Activated naive CD8-positive, alpha-beta T cell treated with anti-CD3 and anti-CD28 coated beads for 36 hours (primary cell): ENCODE measurements around the gene PTBP3. TPM values are rescaled to one million over a fixed set of nuclear protein-coding genes. Genes with fewer than 3 reads are reported as not detected.
"Not testable (repeated sequence)": the region's sequence is repeated elsewhere in the genome, so short reads cannot be mapped to it uniquely, and the experiment has no call there.

Experiments
- DNase-seq: peaks from one replicate; pipeline ENCODE4 v3.0.0; 2021
- H3K27ac Mint-ChIP-seq: one replicate; pipeline ENCODE4 v1.8.0; 2022; ENCODE audit warnings: mild to moderate bottlenecking, moderate library complexity, mixed read lengths
- H3K27me3 Mint-ChIP-seq: one replicate; pipeline ENCODE4 v1.8.0; 2022; ENCODE audit warnings: mild to moderate bottlenecking, mixed read lengths
- H3K36me3 Mint-ChIP-seq: one replicate; pipeline ENCODE4 v1.8.0; 2021; ENCODE audit warnings: mild to moderate bottlenecking, mixed read lengths
- H3K4me1 Mint-ChIP-seq: one replicate; pipeline ENCODE4 v1.8.0; 2021; ENCODE audit warnings: mixed read lengths
- H3K4me3 Mint-ChIP-seq: one replicate; pipeline ENCODE4 v1.8.0; 2022; ENCODE audit warnings: mild to moderate bottlenecking, moderate library complexity, mixed read lengths
- H3K9me3 Mint-ChIP-seq: one replicate; pipeline ENCODE4 v1.8.0; 2022; ENCODE audit warnings: mixed read lengths
- total RNA-seq, 2 experiments: library from RNA; stranded (reverse); gene quantifications; one replicate each; pipeline ENCODE4 v1.2.3, GENCODE V29; 2021

PTBP3 gene
- total RNA-seq, 2 experiments from 2014 or later = 116 to 118 TPM

DNA sequence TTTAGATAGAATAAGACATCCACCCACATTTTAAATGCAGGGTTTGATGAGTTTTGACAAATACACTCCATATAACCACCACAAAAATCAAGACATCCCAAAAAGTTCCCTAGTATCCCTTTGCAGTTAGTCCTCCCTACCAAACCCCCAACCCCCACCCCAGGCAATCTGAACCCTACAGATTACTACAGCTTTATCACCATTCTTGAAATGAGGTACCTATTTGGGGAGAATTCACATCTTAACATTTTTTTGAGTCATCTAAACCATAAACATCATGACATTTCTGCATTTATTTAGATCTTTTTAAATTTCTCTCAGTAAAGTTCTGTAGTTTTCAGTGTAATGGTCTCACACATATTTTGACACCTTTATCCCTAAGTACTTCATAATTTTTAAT lies 53.9 kb downstream of the PTBP3 start:
- Mint-ChIP-seq H3K36me3 (peaks cover 40% of the 10 kb centered on the region), H3K27ac (no peak overlapping the region), H3K9me3 (peaks cover 15% of the 10 kb centered on the region), H3K4me1 (peaks cover 47% of the 10 kb centered on the region), H3K27me3 (no peaks in the 10 kb centered on the region), H3K4me3 (no peak overlapping the region)
- DNase-seq = no peak

DNA sequence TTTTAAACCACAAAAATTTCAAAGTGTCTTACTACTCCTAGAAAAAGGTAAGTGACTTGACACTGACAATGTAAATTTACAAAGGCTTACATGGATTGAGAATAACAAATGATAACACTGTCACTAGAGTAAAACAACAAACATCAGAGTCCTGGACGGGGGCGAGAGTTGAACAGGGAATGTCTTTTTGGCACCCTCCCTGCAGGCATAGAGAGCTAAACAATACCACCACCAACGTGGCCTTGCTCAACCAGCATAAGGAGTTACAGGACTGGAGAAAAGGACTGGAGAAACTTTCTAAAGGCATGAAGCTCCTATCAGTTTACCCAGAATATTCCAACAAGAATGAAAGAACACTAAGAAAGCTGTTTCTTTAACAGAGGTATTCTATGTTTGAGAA lies 55.3 kb downstream of the PTBP3 start:
- no peak overlapping the region for H3K27ac Mint-ChIP-seq
- no peak for DNase-seq
- H3K4me3 Mint-ChIP-seq = no peak overlapping the region
- no peaks in the 10 kb centered on the region for H3K27me3 Mint-ChIP-seq
- H3K36me3 Mint-ChIP-seq = peaks cover 28% of the 10 kb centered on the region
- peaks cover 6% of the 10 kb centered on the region for H3K9me3 Mint-ChIP-seq
- H3K4me1 Mint-ChIP-seq = peaks cover 49% of the 10 kb centered on the region

- H3K4me3 Mint-ChIP-seq = no peak overlapping the region
- DNase-seq = no peak
- H3K27me3 Mint-ChIP-seq = no peaks in the 10 kb centered on the region
- H3K27ac Mint-ChIP-seq = no peak overlapping the region
- peaks cover 27% of the 10 kb centered on the region for H3K36me3 Mint-ChIP-seq
- peaks cover 44% of the 10 kb centered on the region for H3K4me1 Mint-ChIP-seq
- H3K9me3 Mint-ChIP-seq = no peaks in the 10 kb centered on the region
These were observed 58.8 kb downstream of the PTBP3 start for GRCh38 chr9:112274600-112274999.

DNA sequence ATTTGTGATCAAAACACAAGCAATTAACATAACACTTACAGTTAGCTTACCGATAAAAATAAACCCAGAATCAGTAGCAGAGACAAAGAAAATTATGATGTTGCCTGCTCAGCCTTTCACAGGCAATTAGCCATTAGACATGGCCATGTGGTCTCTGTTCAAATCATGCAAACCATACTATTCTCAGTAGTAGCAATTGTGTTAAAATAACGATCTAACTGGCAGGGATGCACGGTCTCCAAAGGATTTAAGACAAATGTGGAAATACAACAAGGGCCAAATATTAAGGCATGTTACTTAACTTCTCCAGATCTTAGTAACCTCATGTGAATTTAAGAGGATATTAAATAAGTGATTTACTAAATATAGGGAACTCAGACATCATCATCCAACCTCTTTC lies 59.5 kb downstream of the PTBP3 start:
- Mint-ChIP-seq H3K9me3 (no peaks in the 10 kb centered on the region), H3K36me3 (peaks cover 27% of the 10 kb centered on the region), H3K4me3 (no peak overlapping the region), H3K4me1 (peaks cover 40% of the 10 kb centered on the region), H3K27me3 (no peaks in the 10 kb centered on the region), H3K27ac (no peak overlapping the region)
- DNase-seq = no peak

DNA sequence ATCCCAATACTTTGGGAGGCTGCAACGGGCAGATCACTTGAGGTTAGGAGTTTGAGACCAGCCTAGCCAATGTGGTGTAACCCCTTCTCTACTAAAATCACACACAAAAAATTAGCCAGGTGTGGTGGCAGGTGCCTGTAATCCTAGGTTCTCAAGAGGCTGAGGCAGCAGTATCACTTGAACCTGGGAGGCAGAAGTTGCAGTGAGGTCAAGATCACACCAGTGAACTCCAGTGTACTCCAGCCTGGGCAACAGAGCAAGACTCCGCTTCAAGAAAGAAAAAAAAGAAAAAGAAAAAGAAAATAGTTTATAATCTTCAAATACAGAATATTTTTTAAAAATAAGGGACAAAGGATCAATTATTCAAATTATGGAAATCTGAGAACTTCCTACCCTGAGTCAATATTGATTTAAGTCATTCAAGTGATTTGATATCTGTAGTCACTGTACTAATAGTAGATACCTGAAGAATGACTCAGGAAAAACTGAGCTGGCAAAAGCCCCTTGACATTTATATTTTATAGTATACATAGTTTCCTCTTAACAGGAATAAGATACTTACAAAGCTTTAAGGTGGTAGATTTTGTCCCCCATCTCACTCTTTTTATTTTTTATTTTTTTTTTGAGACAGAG lies 61.8 kb downstream of the PTBP3 start:
- peaks cover 24% of the 10 kb centered on the region for H3K4me1 Mint-ChIP-seq
- no peaks in the 10 kb centered on the region for H3K27me3 Mint-ChIP-seq
- no peaks in the 10 kb centered on the region for H3K9me3 Mint-ChIP-seq
- peaks cover 34% of the 10 kb centered on the region for H3K36me3 Mint-ChIP-seq
- DNase-seq = no peak
- no peak overlapping the region for H3K27ac Mint-ChIP-seq
- H3K4me3 Mint-ChIP-seq = no peak overlapping the region

DNA sequence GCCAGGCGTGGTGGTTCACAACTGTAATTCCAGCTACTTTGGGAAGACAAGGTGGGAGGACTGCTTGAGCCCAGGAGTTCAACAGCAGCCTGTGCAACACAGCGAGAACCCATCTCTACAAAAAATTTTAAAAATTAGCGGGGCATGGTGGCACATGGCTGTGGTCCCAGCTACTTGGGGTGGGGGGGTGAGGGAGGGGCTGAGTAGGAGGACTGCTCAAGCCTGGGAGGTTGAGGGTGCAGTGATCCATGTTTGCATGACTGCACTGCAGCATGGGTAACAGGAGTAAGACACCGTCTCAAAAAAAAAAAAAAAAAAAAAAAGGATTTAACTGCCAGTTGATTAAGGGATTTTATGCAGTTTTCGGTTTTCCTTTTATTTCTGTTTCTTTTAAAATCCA lies 65.0 kb downstream of the PTBP3 start:
- Mint-ChIP-seq H3K9me3 (no peaks in the 10 kb centered on the region), H3K27me3 (no peaks in the 10 kb centered on the region), H3K4me1 (peaks cover 17% of the 10 kb centered on the region), H3K36me3 (peaks cover 29% of the 10 kb centered on the region), H3K27ac (no peak overlapping the region), H3K4me3 (no peak overlapping the region)
- DNase-seq = no peak

DNA sequence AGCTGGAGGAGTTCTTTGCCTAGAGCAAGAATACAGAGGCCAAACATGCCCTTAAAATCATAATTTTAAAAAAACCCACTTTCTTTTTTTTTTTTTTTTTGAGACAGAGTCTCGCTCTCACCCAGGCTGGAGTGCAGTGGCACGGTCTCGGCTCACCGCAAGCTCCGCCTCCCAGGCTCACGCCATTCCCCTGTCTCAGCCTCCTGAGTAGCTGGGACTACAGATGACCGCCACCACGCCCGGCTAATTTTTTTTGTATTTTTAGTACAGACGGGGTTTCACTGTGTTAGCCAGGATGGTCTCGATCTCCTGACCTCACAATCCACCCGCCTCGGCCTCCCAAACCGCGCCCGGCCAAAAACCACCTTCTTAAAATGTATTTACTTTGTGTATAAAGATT lies 66.3 kb downstream of the PTBP3 start:
- not testable (repeated sequence) for H3K9me3 Mint-ChIP-seq, H3K27me3 Mint-ChIP-seq, H3K27ac Mint-ChIP-seq

DNA sequence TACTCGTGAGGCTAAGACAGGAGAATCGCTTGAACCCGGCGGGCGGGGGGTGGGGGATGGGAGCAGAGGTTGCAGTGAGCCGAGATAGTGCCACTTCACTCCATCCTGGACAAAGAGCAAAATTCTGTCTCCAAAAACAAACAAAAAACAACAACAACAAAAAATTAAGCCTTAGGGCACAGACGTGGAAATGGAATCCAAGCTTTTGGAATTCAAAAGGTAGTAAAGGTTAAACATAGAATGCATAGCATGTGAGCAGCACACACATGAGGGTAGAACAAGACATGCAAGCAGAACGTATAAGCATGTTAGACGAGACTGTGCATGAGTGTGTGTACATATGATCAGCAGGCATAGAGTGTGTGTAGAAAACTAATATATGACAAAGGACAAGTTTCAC lies 68.0 kb downstream of the PTBP3 start:
- Mint-ChIP-seq H3K36me3 (peaks cover 25% of the 10 kb centered on the region), H3K9me3 (no peaks in the 10 kb centered on the region), H3K27ac (no peak overlapping the region), H3K27me3 (no peaks in the 10 kb centered on the region), H3K4me1 (peaks cover 24% of the 10 kb centered on the region), H3K4me3 (no peak overlapping the region)
- DNase-seq = no peak

More for the DNA sequence above, 66.3 kb downstream of the PTBP3 start:
- H3K36me3 Mint-ChIP-seq = peaks cover 27% of the 10 kb centered on the region
- H3K4me1 Mint-ChIP-seq = peaks cover 16% of the 10 kb centered on the region
- not testable (repeated sequence) for DNase-seq, H3K4me3 Mint-ChIP-seq

DNA sequence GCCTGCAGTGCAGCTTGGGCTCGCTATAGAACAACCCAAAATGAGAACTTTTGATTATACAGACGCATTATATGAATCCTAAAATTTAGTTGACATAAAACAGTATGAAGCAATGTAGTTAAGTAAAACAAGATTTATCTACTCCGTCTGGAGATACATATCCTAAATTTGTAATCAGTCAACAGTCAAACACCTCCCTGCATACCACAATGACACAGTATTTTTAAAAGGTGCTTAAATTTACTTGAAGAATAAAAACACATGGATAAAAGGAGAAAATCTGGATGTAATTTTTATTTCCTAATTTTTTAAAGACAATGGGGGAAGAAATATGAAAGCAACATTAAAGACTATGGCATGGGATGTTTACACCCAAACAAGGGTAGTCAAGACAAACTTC lies 70.8 kb downstream of the PTBP3 start:
- peaks cover 26% of the 10 kb centered on the region for H3K36me3 Mint-ChIP-seq
- no peak overlapping the region for H3K4me3 Mint-ChIP-seq
- H3K9me3 Mint-ChIP-seq = no peaks in the 10 kb centered on the region
- H3K4me1 Mint-ChIP-seq = peaks cover 23% of the 10 kb centered on the region
- no peak overlapping the region for H3K27ac Mint-ChIP-seq
- no peak for DNase-seq
- no peaks in the 10 kb centered on the region for H3K27me3 Mint-ChIP-seq

DNA sequence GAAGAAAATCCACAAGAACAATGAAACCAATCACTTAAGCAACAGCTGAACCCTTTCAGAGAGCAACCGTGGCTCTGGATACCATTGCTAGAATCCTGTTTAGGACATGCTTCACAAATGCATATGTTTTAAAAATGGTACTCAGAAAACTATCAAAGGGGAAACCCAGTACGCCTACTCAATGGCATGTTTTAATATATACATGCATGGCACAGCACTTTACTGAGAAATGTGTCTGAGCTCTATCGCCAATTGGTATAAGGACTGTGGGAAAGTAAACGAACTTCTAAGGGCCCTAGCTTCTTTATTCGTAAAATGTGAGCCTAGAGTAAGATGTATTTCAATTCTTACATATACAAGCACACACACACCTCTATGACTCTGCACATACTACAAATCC lies 72.3 kb downstream of the PTBP3 start:
- H3K4me3 Mint-ChIP-seq = no peak overlapping the region
- peaks cover 23% of the 10 kb centered on the region for H3K4me1 Mint-ChIP-seq
- no peaks in the 10 kb centered on the region for H3K9me3 Mint-ChIP-seq
- H3K27ac Mint-ChIP-seq = no peak overlapping the region
- peaks cover 26% of the 10 kb centered on the region for H3K36me3 Mint-ChIP-seq
- no peak for DNase-seq
- no peaks in the 10 kb centered on the region for H3K27me3 Mint-ChIP-seq

DNA sequence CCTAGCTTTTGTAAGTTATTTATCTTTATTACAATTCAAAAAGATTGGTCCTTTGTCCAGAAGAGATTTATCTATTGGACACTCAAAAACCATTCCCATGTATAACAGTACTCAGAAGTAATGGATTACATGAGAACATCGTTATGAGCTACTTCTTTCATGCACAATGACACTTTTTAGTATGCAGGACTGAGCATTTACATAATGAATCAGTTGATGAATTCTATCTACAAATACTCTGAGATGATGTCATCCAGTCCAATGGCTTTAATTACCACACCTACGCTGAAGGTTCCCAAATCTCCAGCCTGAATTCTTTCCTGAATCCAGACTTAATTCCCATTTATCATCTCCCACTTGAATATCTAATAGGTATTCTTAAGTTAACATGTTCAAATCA lies 75.3 kb downstream of the PTBP3 start:
- Mint-ChIP-seq H3K9me3 (no peaks in the 10 kb centered on the region), H3K4me3 (no peak overlapping the region), H3K36me3 (peaks cover 29% of the 10 kb centered on the region), H3K27me3 (no peaks in the 10 kb centered on the region), H3K27ac (no peak overlapping the region), H3K4me1 (peaks cover 10% of the 10 kb centered on the region)
- no peak for DNase-seq

GRCh38 chr9:112252194-112252593 lies 81.2 kb downstream of the PTBP3 start:
- DNase-seq = no peak
- Mint-ChIP-seq H3K27me3 (no peaks in the 10 kb centered on the region), H3K4me3 (no peak overlapping the region), H3K36me3 (peaks cover 23% of the 10 kb centered on the region), H3K27ac (no peak overlapping the region), H3K9me3 (no peaks in the 10 kb centered on the region), H3K4me1 (peaks cover 20% of the 10 kb centered on the region)

- H3K27me3 Mint-ChIP-seq = no peaks in the 10 kb centered on the region
- H3K27ac Mint-ChIP-seq = peak overlapping the region; percentile 52
These were observed 84.1 kb downstream of the PTBP3 start for GRCh38 chr9:112249277-112249676.

DNA sequence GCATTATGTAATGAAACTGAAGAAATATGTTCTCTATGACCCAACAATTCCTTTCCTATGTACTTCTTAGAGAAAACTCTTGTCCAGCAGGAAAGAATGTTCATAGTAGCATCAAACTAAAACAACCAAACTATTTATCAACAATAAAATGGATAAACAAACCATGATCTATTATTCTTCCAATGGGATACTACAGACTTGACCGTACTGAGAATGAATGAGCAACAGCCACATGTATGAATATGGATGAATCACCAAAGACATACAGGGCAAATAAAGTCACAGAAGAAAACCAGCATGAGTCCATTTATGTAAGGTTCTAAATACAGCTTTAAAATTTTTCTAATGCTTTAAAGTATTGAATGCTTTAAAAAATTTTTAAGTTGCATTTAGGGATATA lies 84.7 kb downstream of the PTBP3 start:
- peaks cover 34% of the 10 kb centered on the region for H3K36me3 Mint-ChIP-seq
- H3K9me3 Mint-ChIP-seq = no peaks in the 10 kb centered on the region
- peak overlapping the region; percentile 52 for H3K27ac Mint-ChIP-seq
- DNase-seq = no peak
- peaks cover 22% of the 10 kb centered on the region for H3K4me1 Mint-ChIP-seq
- no peak overlapping the region for H3K4me3 Mint-ChIP-seq
- H3K27me3 Mint-ChIP-seq = no peaks in the 10 kb centered on the region

More at GRCh38 chr9:112249277-112249676, 84.1 kb downstream of the PTBP3 start:
- no peaks in the 10 kb centered on the region for H3K9me3 Mint-ChIP-seq
- H3K4me3 Mint-ChIP-seq = no peak overlapping the region
- peaks cover 38% of the 10 kb centered on the region for H3K36me3 Mint-ChIP-seq
- peaks cover 22% of the 10 kb centered on the region for H3K4me1 Mint-ChIP-seq
- DNase-seq = no peak

DNA sequence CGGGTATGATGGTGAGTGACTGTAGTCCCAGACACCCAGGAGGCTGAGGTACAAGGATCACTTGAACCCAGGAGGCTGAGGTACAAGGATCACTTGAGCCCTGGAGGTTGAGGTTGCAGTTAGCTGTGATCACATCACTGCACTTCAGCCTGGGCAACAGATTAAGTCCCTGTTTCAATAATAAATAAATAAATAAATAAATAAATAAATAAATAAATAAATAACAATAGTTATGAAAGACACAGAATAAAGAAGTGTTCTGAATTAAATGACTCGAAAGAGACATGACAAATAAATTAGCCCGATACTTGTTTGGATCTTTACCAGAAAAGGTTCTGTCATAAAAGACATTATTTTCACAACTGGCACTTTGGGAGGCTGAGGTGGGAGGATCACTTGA lies 86.3 kb downstream of the PTBP3 start:
- Mint-ChIP-seq H3K4me1 (peaks cover 22% of the 10 kb centered on the region), H3K9me3 (no peaks in the 10 kb centered on the region), H3K27ac (no peak overlapping the region), H3K4me3 (no peak overlapping the region), H3K36me3 (peaks cover 35% of the 10 kb centered on the region), H3K27me3 (no peaks in the 10 kb centered on the region)
- DNase-seq = no peak

GRCh38 chr9:112245126-112245525 lies 88.3 kb downstream of the PTBP3 start:
- Mint-ChIP-seq H3K4me3 (no peak overlapping the region), H3K9me3 (no peaks in the 10 kb centered on the region), H3K36me3 (peaks cover 35% of the 10 kb centered on the region), H3K27ac (no peak overlapping the region), H3K4me1 (peaks cover 21% of the 10 kb centered on the region), H3K27me3 (no peaks in the 10 kb centered on the region)
- DNase-seq = no peak
